GM21390 (cell line): ENCODE measurements around the gene PEX26.
"Not testable (repeated sequence)": the region's sequence is repeated elsewhere in the genome, so short reads cannot be mapped to it uniquely, and the experiment has no call there.

Experiments used
- ATAC-seq: cut with Tn5 transposase; IDR thresholded peaks from one replicate; pipeline ENCODE4 v1.9.1; 2021; ENCODE audit not compliant: unreplicated experiment

PEX26 gene

DNA sequence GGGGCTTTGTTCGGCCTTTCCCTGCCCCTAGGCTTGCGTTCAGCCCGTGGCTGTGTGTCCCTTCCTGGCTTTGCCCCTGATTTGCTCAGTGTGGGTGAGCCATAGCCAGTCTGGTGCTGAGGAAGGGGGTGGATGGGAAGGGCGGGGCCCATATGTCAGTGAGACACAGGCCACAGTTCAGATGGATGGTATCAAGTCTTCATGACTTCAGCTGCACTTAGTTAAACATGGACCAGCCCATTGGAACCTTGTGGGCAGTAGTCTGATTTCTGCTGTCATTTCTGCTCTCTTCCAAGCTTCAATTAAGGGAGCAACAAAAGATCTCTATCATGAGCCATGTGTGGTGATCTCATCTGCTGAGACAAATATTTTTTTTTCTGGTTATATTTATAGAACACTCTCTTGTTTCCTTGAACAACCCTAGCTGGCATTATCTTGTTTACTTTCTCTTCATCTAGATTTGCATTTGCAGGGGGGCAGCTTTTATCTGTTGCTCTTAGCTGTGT lies 21.6 kb upstream of the PEX26 start:
- no peak for ATAC-seq

DNA sequence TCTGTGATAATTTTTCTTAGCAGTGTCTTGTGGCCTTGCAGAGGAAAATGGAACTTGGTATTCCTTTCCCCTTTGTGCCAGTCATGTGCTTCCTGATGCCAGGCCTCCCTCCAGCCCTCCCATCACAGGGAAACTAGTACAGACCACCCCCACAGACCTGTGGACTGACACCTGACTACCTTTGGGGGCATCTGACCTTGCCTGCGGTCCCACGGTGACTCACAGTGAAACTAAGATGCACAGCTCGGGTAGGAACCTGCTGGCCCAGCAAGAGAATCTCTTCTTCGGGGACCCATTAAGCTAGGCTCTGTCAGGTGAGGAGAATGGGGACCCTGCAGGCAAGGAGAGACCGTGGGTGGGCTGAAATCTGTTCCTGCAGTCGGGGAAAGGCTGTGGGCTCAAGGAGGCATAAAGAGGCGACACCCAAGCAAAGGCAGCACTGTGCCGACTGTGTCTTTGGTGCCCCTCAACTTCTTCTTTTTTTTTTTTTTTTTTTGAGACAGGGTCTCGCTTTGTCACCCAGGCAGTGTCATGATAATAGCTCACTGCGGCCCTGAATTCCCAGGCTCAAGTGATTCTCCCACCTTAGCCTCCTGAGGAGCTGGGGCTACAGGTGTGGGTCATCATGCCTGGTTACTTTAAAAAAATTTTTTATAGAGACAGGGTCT lies 20.8 kb upstream of the PEX26 start:
- peak; percentile 75 for ATAC-seq

DNA sequence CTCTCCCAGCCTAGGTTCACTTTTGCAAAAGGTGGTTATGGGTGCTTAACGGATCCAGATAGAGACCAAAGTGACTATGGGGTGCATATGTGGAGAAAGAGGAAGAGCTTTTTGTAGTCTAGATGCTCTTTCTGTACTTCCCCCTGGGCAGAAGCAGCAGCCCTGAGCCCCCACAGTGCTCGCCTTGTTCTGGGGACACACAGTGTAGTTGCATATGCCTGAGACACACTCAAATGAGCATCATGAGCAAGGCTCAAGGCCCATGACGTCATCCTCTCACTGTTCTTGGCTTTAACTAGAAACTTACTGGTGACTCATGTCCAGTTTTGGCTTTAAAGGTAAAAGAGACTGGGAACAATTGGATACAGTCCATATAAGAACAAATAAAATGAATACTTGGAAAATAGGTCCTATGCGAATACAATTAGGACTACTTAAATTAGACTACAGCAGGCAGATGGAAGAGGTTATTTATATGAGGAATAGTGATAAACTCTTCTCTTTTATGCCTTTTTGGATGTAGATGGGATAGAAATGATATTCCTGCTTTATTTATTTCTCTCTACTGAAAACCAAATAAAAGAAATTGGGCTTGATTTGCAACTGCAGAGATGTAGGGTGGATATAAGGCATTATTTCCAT lies 20.1 kb upstream of the PEX26 start:
- peak; percentile 51 for ATAC-seq

DNA sequence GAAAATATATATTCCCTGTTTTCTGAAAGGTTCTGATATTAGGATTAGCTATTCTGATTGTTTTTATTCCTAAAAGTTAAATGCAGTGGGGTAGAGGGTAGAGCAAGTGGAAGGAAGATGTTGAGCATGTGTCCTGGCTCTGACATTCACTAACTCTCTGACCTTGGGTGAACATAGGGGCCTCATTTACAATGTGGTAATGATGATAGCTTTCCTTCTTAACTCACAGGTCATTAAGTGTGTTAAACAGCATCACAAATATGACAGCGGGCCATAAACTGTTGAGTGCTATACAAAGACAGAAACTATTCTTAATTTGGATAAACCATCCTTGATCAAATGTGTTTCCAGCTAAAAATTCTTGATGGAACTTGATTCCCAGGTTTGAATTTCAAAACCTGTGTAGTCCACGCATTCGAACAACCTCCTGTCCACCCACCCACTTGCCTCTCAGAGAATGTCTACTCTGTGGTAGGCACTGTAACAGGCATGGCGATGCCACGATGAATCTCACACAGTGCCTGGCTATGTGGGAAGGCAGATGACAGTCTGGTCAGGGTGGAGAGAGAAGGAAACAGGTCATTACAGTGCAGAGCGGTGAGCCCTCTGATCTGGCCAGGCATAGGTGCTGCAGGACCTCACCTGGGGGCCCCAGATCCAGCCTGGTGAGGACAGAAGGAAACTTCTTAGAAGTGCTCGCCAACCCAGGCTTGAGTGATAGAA lies 19.3 kb upstream of the PEX26 start:
- ATAC-seq: no peak

DNA sequence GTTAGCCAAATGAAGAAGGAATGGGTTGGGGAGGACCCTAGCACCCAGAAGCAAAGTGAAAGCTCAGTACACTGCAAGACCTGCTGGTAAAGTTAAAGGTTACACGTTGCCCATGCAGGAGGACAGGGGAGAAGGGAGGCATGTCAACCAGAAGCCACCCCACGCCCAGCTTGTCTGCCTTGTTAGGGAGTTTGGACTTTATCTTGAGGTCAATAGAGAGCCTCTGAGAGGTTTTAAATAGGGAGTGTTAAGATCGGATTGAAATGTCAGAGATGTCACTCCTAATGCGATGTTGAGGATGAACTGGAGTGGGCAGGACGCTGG lies 18.7 kb upstream of the PEX26 start:
- no peak for ATAC-seq

DNA sequence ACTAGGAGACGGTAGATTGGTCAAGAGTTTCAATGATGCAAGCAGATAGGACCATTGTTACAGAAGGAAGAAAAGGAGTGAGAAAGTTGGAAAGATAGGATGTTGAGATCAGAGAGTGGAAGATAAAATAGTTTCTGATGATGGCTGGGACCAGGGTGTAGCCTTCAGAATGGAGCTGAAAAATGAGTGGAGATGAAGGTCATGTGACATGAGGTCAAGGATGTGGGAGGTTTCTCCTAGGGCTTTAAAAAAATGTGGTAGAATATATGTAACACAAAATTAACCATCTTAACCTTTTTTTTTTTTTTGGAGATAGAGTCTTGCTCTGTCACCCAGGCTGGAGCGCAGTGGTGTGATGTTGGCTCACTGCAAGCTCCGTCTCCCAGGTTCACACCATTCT lies 18.3 kb upstream of the PEX26 start:
- no peak for ATAC-seq

DNA sequence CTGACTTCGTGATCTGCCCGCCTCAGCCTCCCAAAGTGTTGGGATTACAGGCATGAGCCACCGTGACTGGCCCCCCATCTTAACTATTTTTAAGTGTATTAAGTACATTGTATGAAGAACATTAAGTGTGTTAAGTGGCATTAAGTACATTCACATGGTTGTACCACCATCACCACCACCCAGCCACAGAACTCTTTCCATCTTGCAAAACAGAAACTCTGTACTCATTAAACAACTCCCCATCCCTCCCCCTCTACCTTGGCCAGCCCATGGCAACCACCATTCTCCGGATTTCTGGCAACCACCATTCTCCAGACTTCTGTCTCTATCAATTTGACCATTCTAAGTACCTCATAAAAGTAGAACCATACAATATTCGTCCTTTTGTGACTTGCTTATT lies 17.8 kb upstream of the PEX26 start:
- ATAC-seq: no peak

DNA sequence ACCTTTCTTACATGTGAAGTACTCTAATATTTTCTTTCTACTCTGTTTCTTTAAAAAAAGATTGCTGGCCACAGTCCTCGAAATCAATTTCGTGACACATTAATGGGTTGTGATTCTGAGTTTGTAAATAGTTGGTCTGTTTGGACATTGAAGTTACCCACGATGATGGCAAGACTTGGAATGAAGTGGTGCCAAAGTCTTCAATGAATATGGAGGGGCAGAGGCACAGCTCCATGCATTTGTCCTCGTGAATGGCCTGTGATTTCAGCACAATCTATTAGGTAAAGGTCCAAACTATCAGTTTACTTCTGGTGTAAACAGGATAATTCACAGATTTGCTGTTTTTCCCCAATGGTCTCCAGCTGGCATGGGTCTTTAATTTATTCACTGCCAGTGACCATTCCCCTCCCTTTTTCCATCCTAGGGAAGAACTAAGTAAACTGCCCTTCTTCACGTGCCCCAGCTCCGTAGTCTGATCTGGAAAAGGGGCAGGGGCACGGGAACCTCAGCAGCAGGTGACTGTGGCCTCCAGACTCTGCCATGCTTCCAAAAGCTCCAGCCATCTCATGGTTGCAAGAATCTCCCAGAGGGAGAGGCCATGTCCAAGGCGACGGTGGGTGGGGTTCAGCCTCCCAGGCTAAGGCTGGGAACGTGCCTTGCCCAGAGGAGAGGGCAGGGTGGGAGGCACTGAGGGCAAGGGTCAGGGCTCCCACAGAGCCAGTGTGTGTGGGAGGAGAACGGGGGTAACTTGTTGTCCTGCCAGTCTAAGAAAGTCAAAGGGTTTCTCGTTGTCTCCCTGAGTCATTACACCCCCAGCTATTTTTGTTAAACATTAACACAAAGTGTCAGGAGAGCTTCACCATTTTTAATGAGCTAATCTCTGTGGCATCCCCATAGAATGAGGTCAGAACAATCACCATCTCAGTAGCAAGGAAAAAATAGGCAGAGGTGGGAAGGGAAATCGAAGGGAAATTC lies 16.9 kb upstream of the PEX26 start:
- ATAC-seq: no peak

DNA sequence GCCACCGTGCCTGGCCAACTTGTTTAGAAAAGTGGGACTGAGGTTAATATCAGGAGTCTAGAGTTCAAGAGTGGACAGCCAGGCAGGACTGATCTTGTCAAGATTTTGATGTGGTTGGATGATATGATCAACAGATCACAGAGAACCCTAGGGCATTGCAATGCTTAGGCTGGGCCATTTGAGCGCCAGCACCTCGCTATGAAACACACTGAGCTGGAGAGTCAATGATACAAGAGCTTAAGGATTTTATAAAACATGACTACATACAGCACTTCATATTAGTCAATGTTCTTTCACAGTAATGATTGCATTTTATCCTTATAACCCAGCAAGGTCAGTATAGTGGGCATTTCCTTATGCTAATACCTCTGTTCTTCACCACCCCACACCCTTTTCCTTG lies 15.4 kb upstream of the PEX26 start:
- no peak for ATAC-seq

DNA sequence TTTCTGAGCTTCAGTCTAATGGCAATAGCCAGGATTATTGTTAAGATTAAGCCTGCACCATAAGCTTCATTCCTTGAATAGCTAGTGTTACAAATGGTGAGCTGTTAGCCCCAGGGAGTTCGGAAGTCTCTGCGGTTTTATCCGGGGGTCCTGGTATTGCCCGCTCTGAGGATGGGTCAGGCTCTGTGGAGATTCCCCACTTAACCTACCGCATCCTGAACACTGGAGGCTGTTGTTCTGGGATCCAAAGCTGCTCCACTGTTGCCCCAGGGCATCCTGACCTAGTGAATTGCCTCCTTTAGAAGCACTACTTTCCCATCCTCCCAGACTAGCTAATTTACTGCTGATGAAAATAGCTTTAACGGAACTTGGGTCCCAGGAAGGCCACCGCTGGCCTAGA lies 14.5 kb upstream of the PEX26 start:
- no peak for ATAC-seq

DNA sequence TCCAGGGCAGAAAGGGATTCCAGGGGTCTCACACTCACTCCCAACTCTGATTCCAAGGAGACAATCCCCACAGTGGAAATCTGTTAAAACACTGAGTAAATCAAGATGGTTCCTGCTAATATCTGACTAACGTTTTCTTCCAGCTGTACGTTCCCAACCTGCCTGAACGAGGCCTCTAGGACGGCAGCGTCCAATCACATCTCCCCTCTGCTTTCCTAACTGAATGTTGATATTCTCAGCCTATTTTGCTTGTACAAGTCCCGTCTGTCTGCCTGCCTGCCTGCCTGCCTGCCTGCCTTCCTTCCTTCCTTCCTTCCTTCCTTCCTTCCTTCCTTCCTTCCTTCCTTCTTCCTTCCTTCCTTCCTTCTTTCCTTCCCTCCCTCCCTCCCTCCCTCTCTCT lies 14.1 kb upstream of the PEX26 start:
- ATAC-seq: not testable (repeated sequence)

DNA sequence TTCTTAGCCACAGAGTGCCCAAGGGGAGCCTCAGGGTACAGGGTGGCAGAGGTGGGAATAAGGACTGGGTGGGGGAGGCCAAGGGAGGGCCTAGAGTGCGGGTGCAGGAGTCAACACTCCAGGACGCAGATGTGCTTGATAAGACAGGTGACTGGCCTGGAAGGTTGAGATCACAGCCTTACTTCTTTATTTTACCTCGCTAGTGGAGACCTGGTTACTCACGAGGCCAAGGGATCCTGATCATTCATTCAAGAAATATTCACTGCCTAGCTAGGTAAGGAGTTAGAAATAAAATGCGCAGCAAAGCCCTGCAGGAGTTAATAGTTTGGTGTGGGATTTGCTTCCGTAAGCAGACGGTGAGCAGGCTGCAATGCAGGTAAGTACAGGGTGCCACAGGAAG lies 13.2 kb upstream of the PEX26 start:
- ATAC-seq: no peak

DNA sequence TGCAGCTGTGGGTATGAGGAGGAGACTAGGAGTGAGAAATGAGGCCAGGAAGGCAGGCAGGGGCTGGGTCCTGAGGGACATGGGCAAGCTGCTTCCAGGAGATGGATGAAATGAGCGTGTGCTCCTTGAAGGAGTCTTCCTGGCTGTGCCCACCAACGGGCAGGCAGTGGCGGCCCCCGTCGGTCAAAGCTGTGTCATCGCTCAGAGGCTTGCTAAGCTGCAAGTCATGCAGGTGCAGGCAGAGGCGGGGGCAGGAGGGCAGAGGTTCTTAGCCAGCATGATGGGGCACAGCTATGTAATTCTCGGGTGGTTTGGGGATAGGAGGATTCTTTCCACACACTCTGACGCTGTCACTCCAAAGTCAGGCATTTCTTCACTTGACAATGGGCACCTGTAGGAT lies 12.5 kb upstream of the PEX26 start:
- ATAC-seq: no peak

DNA sequence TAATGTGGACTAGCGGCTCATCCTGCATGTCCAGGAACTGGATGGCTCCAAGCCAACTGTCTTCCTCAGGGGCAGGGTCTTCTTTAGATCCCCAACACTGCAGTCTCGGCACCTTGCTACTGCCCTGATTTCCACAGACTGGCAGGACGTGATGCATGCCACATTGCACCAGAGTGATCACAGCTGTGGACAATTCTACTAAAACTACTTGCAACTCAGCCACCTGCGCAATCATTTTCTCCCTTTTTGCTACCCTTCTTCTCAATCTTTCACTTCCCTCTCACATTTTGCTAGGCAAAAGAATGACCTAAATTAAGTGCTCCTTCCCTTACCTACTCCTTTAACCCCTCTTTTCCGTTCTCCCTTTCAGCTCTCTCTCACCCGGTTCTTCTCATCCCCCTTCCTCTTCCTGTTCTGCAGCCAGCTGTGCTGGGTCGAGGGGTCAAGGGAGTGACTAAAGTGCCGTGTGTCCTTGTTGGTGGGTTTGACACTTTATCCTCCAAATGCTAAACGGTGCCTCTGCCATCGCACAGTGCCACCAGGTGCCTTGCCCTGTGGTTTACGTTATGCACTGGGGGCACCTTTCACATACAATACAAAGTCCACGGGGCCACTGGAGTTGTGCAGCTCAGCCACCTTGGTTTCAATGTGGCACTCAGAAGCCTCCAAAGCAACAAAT lies 11.5 kb upstream of the PEX26 start:
- no peak for ATAC-seq

DNA sequence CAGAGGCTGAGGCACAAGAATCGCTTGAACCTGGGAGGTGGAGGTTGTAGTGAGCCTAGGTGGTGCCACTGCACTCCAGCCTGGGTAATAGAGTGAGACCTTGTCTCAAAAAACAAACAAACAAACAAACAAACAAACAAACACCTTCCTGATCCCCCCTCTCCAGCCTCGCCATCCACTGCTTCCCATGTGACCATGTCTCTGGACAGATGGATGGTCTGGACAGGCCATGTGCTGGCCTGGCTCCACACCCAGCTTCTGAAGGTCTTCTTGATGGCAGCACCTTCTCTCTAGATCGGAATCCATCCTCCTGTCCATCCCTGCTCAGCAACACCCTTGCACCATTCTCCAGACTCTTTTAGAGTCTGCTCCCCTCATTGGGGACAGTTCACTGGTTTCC lies 10.7 kb upstream of the PEX26 start:
- no peak for ATAC-seq

DNA sequence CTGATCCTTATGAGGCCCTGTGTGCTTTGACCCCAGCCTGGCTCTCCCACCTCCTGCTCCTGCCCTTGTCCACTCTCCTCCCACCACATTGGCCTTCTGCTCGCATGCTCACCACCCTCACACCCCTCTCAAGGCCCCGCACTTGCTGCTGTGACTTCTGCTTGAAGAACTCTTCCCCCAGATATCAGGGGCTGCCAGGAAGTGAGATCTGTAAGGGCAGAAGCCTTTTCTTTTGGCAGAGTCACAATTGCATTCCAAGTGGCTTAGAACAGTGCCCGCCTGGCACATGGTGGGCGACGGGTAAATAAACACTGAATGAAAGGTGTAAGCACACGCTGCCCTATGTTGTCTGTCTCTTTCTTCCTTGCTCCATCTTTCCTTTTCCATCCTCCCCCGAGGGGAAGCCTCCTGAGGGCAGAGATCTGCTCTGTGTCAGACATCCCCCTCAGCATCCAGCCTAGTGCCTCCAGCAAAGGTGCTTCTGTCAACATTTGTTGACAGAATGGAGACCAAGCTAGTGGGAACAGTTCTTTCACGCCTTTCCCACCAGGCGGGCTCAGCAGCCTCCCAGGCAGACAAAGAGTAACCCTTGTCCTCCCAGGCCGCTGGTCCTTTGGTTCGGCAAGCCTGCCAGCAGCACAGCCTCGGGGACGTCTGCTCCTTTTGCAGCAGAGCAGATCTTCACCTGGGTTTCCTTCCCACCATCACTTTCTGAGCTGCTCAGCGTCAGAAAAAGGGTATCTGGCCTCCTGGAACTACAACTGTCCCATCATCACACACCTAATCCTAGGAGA lies 10.0 kb upstream of the PEX26 start:
- ATAC-seq: no peak

DNA sequence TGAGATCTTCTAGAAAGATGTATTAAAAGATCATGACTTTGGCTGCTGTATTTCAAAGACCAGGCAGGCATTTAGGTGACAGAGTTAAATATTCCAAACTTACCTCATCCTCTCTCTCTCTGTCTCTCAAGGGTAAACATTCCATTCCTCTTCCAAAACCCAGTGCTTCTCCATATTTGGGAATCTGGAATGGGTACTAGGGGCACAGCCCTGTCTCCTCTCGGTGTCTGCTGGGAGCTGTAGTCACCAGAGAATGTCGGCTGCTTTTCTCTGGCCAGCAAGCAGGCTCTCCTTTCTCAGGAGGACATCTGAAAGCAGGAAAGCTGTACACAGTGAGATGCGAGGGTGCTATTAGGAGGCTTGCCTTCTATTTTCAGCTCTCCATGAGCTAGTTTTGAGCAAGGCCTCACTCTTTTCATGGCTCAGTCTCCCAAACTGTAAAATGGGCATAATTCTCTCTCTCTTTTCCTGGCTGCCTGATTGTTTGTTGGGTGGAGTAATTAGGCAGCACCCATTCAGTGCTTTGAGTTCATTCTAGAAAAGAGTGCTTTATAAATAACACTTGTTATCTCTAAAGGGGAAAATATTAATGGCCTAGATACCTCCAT lies 9.3 kb upstream of the PEX26 start:
- ATAC-seq: no peak

DNA sequence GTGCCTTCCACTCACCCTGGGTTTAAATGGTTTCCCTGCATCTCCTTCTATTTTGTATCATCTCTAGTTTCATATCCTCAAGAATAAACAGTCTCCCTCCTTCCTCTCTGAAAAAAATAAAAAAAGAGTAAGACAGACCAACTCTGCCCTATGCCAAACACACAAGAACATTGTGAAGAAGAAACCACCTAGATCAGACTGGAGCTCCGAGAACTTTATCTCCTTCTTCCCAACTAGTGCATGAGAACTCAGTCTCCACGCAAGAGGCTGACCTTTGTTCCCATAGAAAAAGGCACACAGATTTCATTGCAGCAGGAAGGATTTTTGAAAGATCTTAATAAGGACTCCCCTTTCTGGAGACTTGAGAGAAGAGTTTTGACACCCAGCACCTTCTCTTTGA lies 8.7 kb upstream of the PEX26 start:
- ATAC-seq: no peak

DNA sequence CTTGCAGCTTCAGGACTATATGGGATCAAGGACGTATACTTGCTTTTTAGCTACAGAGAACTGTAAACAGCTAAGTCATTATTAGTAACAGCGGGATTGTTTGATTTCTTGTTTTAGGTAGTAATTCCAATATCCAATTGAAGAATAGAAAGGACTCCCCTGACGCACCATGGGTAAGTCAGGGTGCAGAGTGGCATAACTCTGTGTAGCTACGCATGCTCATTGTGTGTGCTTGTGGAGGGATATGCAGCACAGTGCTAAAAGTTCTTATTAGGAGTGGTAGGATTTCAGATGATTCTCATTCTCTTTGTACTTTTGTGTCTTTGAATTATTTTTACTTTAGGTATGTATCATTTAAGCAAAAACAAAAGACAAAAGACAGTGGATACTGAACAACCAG lies 7.7 kb upstream of the PEX26 start:
- no peak for ATAC-seq
